Stimulated activated CD4-positive, alpha-beta T cell treated with anti-CD3 and anti-CD28 coated beads, Interleukin-4, amount 100 ng/mL, for 4 hours (primary cell): Measurements from ENCODE around the gene PRR5.
"Not testable (repeated sequence)": the region's sequence is repeated elsewhere in the genome, so short reads cannot be mapped to it uniquely, and the experiment has no call there.

Experiments
- DNase-seq, 2 experiments: peaks; one replicate each; pipeline ENCODE4 v3.0.0-alpha.2; 2020

PRR5 gene, protein sequence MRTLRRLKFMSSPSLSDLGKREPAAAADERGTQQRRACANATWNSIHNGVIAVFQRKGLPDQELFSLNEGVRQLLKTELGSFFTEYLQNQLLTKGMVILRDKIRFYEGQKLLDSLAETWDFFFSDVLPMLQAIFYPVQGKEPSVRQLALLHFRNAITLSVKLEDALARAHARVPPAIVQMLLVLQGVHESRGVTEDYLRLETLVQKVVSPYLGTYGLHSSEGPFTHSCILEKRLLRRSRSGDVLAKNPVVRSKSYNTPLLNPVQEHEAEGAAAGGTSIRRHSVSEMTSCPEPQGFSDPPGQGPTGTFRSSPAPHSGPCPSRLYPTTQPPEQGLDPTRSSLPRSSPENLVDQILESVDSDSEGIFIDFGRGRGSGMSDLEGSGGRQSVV

DNA sequence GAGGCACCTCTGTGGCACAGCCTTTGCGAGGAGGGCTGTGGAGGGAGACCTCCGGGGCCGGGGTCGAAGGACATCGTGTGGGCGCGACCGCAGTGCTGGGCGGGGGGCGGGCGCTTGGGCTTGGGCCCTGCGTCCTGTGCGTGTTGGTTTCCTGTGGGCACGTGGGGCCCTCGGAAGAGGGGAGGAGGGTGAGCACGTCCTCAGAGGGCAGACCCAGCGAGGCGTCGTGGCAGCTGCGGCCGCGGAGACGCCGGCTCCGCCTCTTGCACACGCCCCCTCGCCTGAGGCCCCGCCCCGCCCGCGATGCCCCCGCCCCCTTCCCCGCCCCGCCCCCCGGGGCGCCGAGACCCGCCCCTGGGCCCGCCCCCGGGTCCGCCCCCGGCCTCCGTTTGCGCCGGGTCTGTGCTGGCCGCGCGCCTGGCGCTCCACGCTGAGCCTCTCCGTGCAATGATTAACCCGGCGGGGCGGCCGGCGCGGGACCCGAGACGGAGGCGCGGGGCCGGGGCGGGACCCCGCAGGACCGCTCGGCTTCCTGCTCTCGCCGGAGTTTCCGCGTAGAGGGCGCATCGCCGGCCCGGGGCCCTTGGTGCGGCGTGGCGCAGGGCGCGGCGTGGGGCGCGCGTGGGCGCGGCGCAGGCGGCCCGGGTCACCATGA is at the start of gene PRR5:
PRR5 (plus strand) TSS at position 381 of the 655 bp plus-strand sequence; CDS start at position 652, 271 bp downstream.
- peak; percentile 76 to 82 for DNase-seq

DNA sequence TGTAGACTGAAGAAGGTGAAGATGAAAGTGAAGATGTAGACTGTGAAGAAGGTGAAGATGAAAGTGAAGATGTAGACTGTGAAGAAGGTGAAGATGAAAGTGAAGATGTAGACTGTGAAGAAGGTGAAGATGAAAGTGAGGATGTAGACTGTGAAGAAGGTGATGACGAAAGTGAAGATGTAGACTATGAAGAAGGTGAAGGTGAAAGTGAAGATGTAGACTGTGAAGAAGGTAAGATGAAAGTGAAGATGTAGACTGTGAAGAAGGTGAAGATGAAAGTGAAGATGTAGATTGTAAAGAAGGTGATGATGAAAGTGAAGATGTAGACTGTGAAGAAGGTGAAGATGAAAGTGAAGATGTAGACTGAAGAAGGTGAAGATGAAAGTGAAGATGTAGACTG is 49.1 kb upstream of the PRR5 start:
- DNase-seq, result not testable (repeated sequence)

DNA sequence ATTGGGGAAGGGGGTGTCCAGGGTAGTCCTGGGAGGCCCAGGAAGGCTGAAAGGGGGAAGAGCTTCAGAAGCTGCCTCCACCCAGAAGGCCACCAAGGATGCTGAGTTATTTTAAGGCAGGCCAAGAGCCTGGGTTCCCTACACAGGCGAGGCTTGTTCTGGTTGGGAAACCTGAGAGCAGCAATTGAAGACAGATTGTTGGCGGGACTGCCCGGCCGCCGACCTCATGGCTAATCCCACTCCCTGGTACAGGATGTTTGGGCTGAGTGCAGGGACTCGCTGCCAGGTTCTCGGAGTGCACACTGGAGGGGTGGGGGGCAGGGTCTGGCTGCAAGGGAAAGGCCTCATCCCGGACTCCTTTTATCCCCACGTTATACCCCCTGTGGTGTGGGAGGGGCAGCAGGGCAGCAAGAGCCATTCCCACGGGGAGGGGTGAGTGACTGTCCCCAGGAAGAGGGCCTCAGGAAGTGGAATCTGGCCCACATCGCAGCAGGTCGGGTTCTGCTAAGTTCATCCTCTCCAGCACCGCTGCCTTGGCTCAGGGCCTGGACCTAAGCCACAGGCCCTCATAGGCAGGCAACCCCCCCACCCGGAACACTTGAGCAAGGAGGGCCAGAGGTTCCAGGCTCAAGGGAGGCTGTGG is 43.6 kb upstream of the PRR5 start:
- DNase-seq, result no peak

GRCh38 chr22:44659140-44659539 is 42.9 kb upstream of the PRR5 start:
- no peak for DNase-seq

DNA sequence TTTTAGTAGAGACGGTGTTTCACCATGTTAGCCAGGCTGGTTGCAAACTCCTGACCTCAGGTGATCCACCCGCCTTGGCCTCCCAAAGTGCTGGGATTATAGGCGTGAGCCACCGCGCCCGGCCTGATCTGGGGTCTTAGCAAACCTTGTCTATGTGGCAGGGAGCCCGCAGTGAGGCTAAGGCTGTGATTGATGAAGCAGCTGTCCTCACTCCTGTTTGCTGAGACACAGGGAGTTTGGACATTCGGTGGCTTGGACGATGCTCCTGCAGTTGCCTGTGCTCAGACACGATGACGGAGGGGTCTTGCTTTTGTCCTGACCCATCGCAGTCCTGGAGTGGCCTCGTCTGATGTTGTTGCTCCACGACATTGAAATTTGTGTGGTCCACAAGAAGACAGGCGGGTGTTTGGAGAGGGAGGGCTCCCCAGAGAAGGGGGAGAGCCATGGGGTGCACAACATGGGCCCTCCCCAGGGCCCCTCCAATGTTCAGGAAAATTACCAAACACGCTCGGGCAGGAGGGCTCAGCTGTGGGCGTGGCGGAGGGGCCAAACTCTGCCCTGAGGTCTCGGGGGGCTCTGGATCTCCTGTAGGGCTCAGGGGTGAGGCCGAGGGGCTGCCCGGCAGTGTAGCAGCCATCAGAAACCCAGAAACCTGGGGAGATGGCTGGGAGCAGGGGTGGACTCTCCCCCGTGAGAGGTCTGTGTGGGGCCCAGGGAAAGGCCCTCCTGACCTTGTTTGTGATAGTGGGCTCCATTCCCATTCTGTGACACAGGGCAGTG is 41.8 kb upstream of the PRR5 start:
- no peak for DNase-seq

GRCh38 chr22:44661070-44661469 is 40.9 kb upstream of the PRR5 start:
- DNase-seq, result no peak

- DNase-seq, result no peak
Measured at GRCh38 chr22:44661659-44662569, 40.1 kb upstream of the PRR5 start.

DNA sequence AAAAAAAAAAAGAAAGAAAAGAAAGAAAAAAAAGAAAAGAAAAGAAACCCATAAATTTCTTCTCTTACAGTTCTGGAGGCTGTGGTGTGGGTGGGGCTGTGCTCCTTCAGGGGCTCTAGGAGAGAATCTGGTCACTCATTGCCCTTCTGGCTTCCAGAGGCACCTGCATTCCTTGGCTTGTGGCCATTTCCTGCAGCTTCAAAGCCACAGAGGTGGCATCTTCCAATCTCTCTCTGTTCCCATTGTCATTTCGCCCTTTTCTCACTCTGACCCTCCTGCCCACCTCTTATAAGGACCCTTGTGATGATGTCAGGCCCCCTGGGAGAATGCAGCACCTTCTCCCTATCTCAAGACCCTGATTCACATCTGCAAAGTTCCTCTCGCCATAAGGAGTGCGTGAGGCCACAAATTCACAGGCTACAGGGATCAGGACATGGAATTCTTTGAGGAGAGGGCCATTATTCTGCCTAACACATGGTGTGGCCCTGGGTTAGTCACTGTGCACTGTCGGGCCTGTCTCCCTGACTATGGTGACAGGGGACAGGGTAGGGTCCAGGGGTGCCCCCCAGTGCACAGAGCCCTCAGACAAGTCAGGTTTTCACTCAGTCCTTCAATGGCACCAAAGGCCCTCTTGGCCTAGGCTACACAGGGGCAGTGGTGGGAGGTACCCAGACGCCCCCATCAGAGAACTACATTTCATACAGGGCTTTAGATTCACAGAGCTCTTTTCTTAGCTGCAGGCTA is 38.6 kb upstream of the PRR5 start:
- DNase-seq, result no peak

DNA sequence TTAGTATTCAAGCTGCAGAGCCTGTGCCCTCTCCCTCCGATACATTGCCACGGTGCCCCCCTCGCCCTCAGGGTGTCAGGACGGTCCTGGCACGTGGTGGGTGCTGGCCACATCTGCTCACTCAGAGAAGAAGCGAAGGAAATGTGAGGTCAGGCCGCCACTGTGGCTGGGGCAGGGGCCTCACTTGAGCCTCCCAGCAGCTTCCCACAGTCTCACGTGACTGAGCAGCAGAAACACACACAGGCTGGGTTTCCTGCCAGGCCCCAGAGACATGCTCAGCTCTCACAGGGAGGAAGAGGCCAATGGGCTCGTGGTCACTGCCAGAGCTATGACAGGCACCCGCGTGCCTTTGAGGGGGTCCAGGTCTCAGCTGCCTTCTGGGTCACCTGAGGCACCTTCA is 37.9 kb upstream of the PRR5 start:
- peak in 1 of 2 experiments; percentile 24 for DNase-seq

- DNase-seq, result no peak
Measured at GRCh38 chr22:44665115-44665514, 36.9 kb upstream of the PRR5 start.

DNA sequence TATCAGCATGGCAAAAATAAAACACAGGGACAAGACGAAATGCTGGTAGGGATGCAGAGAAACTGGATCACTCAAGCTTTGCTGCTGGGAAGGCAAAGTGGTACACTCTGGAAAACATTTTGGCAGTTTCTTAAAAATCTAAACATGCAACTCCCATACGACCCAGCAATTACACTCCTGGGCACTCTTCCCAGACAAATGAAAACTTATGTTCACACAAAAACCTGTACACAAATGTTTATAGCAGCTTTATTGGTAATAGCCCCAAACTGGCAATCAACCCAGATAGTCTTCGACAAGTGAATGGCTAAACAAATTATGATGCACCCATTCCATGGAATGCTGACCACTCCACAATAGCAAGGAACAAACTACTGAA is 35.8 kb upstream of the PRR5 start:
- DNase-seq, result no peak

DNA sequence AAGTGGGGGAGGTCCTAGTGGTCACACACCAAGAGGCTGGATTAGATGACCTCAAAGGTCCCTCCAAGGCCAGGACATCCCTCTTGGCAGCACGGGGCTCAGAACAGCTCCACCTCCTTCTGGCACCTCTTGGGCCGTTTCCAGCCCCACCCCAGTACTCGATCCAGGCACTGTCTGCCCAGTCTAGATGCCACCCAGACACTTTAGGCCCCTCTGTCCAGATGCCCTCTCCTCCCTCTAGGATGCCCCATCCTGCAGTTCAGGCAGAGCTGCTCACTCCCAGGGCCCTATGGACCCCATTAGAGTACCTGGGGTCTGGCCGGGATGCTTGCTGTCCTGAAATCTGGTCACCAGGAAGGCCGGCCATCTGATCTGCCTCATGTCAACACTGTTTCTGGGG is 34.7 kb upstream of the PRR5 start:
- DNase-seq, result no peak

DNA sequence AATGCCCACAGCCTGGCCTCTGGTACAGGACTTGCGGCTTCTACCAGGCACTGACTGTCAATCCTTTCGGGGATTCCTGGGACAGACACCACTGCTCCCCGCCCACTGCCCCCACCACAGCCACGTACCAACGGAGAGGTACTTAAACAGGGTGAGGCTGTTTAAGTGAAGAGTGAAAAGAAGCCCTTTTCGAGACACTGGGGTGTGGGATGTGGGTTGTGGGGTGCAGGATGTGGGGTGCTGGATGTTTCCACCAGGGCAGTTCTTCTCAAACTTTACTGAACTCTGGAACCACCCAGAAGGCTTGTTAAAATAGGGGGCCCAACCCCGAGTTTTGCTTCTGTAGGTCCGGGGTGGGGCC is 34.2 kb upstream of the PRR5 start:
- DNase-seq, result peak in 1 of 2 experiments; percentile 47

DNA sequence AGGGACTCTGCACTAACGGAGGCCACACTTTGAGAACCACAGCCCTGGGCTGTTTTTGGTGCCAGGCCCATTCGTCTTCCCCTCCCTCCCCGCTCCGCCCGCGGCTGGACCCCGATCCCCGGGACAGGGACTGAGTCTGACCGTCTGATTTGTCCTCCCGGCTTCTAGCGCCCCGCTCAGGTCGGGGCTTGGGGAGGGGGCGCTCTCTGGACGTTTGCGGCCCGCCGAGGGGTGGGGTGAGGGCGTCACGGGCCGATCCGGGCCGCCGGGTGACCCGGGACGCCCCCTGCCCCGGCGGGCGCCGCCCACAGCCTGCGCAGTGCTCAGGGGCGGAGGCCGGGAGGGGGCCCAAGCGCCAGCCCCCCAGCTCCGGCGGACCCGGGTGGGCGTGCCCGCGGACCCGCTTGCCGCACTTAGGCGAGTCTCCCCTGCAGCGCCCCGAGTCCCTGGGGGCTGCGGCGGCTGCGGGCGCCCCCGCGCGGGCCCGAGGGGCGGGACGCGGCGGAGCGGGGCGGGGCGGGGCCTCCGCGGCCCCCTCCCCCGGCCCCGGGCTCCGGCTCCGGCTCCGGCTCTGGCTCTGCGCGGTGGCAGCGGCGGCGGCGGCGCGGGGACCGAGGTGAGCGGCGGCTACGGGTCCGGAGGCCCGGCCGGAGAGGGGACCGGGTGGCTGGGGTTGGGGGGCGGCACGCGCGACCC is 33.7 kb upstream of the PRR5 start:
- peak; percentile 18 to 34 for DNase-seq

DNA sequence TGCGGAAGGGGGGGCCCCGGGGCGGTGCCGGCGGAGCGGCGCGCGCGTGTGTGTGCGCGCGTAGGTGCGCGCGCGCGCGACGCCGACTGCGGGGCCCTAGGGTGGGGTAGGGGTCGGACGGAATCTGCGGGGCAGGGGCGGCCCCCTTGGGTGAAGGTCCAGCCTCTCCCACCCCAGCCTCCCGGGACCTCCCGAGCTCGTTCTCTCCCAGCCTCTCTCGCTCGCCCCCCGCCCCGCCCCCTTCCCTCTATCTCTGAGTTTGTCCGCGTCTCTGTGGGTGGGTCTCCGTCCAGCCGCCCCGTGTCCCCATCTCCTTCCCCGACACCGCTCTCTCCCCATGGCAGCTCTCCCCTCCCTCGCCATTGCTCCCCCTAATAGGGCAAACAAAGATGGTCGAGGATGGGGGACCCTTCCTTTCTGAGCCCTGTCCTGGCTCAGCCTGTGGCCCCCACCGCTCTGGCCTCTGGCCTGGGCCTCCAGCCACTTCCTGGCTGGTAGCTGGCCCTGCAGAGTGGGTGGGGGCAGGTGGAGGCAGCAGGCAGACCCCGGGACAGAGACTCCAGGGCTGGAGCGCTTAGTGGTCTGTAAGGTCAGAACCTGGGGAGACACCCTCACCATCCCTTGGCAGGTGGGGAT is 33.0 kb upstream of the PRR5 start:
- DNase-seq, result no peak

DNA sequence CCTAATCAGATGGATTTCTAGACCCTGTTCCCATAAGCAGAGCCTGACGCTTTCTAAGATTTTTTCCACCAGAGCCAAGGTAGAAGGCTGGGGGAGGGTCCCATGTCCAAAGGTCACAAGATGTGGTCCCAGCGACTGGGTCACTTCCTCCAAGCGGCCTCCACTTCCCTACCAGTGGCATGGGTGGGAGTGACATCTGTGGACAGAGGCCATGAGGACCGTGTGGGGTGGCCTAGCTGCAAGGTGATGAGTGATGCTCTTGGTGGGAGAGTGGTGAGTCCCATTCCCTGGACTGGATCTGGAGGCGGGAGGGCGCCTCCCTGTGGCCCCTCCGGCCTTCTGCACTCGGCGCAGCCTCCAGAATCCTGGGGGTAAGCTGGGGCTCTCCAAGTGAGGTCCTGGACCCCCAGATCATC is 32.4 kb upstream of the PRR5 start:
- no peak for DNase-seq

DNA sequence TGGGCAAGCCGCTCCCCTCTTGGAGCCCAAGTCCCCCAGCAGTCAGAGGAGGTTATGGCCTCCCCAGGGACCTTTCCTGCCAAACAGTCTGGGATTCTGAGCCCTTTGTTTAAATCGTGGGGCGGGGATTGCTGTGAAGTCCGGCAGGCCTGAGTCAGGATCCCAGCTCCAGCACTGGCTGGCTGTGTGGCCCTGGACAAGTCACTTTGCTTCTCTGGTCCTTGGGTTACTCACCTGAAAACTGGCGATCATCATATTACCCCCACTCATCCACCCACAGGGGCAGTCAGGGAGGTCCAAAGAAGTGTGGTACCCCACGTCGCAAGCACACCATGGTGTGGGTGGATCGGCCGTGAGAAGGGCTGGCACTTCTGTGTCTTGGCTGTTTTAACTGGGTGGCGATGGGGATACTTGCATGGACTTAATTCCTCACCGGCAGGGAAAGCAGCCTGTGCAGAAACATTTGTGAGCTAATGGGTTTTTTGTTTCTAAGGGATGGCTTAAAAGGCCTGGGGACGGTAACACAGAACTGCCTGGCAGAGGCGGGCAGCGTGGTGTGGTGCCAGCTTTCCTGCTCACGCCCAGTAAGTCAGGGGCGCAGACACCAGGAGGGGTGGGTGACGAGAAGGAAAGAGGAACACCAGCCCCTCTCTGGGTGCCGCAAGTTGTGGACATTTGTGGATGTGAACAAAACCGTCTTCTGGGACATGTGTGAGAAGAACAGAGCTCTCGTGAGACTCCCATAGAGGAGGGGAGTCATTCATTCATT is 31.6 kb upstream of the PRR5 start:
- DNase-seq, result no peak

DNA sequence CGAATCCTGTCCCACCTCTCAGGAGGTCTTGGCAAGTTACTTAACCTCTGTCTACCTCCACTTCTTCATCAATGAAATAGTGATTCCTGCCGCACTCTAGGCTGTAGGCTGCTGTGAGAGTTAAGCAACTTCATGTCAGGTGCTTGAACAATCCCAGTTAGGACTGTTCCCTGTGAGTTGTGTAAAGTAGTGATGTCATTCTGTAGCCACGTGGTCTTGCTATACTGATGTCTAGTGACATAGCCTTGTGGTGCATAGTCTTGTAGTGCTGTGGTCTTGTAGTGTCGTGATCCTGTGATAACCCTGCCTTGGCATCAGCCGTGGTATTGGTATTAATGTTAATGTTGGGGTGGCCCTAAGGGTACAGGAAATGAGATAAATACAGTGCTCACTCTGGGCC is 30.3 kb upstream of the PRR5 start:
- DNase-seq, result no peak

- no peak for DNase-seq
Measured at GRCh38 chr22:44672632-44673031, 29.4 kb upstream of the PRR5 start.
